Omental fat pad (tissue), 4 donors: ENCODE measurements around the gene LACRT. TPM values are rescaled to one million over a fixed set of nuclear protein-coding genes. Genes with fewer than 3 reads are reported as not detected.

Source experiments
- ATAC-seq: fragments of 150-250 bp; one replicate; pipeline ENCODE4 v1.9.1; 2016; ENCODE audit warnings: mild to moderate bottlenecking, moderate library complexity; ENCODE audit not compliant: low FRiP score
- DNase-seq: peaks from one replicate; pipeline ENCODE4 v3.0.0-alpha.2; 2019; ENCODE audit warnings: low spot score
- total RNA-seq, 4 donors: library from RNA; depleted of rRNA; stranded (reverse); fragments of >200 nt; gene quantifications; one replicate each; pipeline ENCODE4 v1.1.0, GENCODE V29; 2016
- TF ChIP-seq, protein P1 (sequence below), 3 donors: fragments of 450-650 bp; IDR thresholded peaks; one replicate each; pipeline ENCODE4 v1.5.1; 2016 to 2017; ENCODE audit warnings: antibody characterized with exemption in 3 of 3, mild to moderate bottlenecking in 3 of 3, moderate library complexity in 2 of 3

Gene LACRT
- total RNA-seq, 4 donors from 2014 or later = not detected

DNA sequence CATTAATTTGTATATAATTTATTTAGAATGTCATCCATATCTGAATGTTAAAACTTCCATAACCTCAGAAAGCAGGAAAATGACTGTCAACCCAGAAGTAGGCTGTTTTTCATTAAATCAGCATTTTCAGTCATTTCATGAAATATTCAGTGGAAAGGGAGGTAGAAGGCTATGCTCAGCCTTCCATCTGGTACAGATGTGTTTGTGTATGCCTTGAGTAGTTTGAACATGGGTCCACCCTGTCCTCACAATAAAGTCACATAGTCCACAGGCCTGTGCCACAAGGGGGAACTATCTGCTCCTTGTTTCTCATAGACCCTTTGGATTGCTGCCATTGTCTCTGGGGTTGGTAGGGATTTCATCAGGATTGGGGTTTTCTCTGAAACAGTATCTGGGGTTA, 9.1 kb downstream of the LACRT start:
- no peak for DNase-seq
- TF ChIP-seq, protein P1, sequence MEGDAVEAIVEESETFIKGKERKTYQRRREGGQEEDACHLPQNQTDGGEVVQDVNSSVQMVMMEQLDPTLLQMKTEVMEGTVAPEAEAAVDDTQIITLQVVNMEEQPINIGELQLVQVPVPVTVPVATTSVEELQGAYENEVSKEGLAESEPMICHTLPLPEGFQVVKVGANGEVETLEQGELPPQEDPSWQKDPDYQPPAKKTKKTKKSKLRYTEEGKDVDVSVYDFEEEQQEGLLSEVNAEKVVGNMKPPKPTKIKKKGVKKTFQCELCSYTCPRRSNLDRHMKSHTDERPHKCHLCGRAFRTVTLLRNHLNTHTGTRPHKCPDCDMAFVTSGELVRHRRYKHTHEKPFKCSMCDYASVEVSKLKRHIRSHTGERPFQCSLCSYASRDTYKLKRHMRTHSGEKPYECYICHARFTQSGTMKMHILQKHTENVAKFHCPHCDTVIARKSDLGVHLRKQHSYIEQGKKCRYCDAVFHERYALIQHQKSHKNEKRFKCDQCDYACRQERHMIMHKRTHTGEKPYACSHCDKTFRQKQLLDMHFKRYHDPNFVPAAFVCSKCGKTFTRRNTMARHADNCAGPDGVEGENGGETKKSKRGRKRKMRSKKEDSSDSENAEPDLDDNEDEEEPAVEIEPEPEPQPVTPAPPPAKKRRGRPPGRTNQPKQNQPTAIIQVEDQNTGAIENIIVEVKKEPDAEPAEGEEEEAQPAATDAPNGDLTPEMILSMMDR (IDR thresholded peaks at IDR 0.05) = no peak
- no peak for ATAC-seq

DNA sequence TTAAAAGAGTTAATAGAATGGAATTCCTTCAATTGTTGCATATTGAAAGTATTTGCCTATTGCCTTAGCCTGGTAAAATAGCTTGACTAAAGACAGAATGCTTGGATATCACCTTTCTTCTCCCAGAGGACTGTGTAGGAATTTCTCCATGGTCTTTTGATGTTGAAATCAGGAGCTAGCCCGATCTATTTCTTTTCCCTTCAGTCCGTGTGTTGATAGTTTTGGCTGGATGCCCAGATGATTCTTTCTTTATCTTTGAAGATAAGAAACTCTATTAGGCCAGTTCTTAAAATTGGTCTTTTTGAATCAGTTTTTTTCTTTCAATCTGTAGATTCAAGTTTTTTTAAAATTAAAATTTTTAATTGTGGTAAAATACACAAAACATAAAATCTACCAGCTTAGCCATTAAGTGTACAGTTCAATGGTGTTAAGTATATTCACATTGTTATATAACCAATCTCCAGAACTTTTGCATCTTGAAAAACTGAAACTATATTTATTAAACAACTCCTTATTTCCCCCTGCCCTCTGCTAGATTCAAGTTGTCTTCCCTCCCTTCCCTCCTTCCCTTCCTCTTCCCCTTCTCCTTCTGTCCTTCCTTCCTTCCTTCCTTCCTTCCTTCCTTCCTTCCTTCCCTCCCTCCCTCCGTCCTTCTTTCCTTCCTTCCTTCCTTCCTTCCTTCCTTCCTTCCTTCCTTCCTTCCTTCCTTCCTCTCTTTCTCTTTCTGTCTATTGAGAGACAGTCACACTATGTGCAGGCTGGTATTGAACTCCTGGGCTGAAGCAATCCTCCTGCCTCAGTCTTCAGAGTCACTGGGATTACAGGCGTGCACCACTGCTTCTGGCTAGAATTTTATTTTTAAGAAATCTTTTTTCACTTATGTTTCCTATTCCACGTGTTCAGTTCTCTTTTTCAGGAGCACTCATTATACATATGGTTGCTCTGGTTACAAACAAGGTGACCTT, 10.1 kb downstream of the LACRT start:
- ATAC-seq = no peak
- DNase-seq = no peak
- TF ChIP-seq, protein P1 (IDR thresholded peaks at IDR 0.05) = no peak

DNA sequence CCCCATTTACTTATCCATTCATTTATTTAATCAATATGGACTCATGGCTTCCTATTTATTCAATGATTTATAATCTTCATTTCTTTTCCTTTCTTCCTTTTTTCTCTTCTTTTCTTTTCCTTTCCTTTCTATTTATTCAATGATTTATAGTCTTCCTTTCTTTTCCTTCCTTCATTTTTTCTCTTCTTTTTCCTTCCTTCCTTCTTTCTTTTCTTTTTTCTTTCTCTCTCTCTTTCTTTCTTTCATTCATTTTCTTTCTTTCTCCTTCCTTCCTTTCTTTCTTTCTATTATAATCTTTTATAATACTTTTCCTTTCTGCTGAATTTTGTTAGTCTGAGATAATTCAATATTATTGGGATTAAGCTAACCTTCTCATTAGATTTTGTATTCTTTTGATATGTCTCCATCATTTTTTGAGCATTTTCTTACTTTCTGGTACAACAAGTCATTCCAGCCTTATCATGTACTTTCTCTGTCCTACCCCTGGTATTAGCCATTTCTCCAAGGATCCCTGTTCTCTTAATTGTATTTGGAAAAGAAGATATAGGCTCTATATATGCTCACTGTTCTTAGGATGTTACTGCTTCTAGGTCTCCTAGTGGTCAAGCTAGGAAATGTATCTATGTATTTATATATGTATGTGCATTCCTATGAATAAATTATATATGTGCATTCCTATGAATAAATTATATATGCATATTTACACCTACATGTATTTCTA, 12.1 kb downstream of the LACRT start:
- TF ChIP-seq, protein P1 (IDR thresholded peaks at IDR 0.05) = no peak
- ATAC-seq (no peak), DNase-seq (no peak)

DNA sequence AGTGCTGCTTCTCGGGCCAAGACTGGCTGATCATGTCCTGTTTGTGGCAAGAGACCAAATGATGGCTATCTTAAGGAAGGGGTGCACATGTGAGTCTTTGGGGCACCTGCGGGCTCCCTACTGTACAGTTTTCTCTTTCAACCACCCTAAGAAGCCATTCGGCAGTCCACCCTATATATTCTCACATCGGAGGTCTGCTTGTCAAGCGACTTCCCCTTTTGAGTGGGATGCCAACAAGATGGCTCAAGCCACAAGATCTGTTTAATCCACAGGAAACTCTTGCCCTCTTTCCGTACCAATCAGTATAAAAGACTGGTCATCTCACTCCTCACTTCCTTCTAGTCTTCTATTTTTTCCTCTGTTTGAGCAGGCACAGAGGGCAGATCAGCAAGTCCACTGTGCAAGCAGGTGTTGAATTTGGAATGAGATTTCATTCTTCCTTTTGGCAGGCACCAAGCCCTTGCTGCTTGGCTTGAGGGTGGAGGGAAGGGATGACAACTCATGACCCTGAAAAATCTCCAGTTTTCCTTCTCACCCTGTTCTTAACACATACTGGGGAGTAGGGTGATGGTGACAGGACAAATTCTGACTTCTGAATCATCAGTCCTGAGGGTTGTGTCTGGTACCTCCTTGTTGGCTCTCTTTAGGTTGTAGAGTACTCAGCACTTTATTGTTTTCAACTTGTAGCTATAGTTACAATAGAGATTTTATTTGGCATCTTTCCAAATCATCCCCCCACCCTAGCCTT, 17.6 kb downstream of the LACRT start:
- TF ChIP-seq, protein P1 (IDR thresholded peaks at IDR 0.05) = no peak
- ATAC-seq (no peak), DNase-seq (no peak)

DNA sequence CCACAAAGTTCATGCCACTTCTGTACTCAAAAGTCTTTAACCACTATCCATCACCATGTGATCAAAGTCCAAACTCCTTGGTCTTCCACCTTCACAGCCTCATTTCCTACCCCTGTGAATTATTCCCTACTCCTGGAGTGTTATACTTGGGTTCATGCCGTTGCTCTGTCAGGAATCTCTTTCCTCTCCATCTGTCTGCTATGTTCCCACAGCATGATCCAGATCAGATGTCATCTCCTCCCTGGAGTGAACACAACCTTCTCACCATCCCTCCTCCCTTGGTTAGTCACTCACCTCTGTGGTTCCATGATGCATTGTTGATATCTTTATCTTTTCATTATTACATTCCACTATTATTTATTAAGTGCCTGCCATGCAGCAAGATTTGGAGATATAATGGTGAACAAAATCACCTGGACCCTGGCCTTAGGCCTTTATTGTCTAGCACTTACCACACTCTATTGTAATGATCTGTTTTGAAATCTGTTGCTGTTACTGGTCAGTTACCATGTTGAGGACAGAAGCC, 22.4 kb downstream of the LACRT start:
- TF ChIP-seq, protein P1 (IDR thresholded peaks at IDR 0.05) = no peak
- DNase-seq (no peak), ATAC-seq (no peak)

DNA sequence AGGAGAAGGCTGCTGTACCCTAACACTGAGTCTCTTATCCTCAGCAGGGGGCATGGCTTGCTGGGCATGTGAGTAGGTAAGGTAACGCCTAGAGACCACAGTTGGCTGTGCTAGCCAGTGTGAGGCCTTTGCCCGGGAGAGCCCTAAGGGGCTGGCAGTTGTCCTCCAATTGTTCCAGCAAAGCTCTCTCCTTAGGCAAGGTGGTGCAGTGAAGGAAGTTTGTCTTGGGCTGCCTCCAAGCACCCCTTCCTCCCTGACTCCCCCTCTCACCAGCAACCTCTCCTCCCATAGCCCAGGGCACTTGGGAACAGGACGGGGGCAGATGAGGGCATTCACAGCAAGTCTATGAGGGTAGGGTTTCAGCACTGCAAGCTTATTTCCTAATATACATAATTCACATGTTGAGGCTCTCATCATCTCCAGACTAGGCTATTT, 23.0 kb downstream of the LACRT start:
- ATAC-seq (no peak), DNase-seq (no peak)
- TF ChIP-seq, protein P1 (IDR thresholded peaks at IDR 0.05) = no peak
